Uterus (tissue), 2 donors: ENCODE measurements around the gene EYS.

Experiments
- CTCF ChIP-seq, 4 experiments: fragments of 200-600 bp in 2 of 4; fragments of 450-650 bp in 2 of 4; sonication (generic) in 2 of 4; IDR thresholded peaks; one replicate each; pipeline ENCODE4 v1.5.1; 2016 to 2019; ENCODE audit warnings: antibody characterized with exemption in 4 of 4, mild to moderate bottlenecking in 2 of 4, moderate library complexity in 1 of 4
- POLR2A ChIP-seq, 2 donors: fragments of 450-650 bp; IDR thresholded peaks; one replicate each; pipeline ENCODE4 v1.6.1; 2016; ENCODE audit warnings: antibody characterized with exemption in 2 of 2, mild to moderate bottlenecking in 1 of 2, moderate library complexity in 1 of 2

- no peak for TF ChIP-seq POLR2A (IDR thresholded peaks at IDR 0.05)
- no peak for TF ChIP-seq CTCF (IDR thresholded peaks at IDR 0.05)
Measured at GRCh38 chr6:65719101-65719500, 12.1 kb upstream of the EYS start.
